GM21367 (cell line): ENCODE measurements around the gene TTLL9.
"Not testable (repeated sequence)": the region's sequence is repeated elsewhere in the genome, so short reads cannot be mapped to it uniquely, and the experiment has no call there.

ENCODE experiments used
- ATAC-seq: cut with Tn5 transposase; IDR thresholded peaks from one replicate; pipeline ENCODE4 v1.9.1; 2021; ENCODE audit not compliant: unreplicated experiment

Gene TTLL9

DNA sequence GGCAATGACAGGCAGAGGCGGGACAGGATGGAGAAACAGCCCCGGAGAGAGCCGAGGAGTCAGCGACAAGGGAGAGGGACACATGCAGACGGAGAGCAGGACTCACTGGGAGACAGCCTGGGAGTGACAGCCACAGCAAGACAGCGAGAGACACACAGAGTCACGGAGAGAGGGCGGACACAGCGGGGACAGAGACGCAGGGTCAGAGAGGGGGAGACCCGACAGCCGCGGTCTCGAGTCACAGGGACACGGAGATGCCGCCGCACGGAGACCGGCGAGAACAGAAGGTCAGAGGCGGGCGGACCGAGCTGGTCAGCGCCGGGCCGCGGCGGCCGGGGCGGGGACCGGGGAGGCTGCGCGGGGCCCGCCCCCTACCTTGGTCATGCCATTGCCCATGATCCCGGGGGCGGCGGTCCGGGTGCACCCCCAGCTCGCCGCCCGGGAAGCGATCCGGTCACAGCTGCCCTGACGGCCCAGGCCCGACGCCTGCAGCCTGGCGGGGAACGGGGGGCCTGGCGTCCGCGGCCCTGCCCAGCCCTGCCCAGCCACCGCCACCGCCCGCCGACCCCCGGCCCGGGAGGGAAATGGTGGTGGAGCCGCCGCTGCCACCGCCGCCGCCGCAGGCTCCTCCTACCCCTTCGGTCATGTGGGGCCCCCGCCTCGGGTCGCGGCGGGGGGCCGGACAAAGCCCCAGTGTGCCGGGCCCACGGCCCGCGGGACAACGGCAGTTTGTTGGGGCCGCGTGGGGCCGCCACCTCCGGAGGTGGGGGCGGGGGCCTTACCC lies at the start of gene TTLL9, which contains the start of gene DUSP15:
Gene TTLL9 (plus strand): TSS at position 693 of the 784 bp plus-strand sequence. CDS start 493 bp downstream, outside the sequence.
Gene DUSP15 (minus strand): TSS at position 586 of the 784 bp plus-strand sequence. CDS start 190 bp downstream, at position 396.
- ATAC-seq, result no peak

DNA sequence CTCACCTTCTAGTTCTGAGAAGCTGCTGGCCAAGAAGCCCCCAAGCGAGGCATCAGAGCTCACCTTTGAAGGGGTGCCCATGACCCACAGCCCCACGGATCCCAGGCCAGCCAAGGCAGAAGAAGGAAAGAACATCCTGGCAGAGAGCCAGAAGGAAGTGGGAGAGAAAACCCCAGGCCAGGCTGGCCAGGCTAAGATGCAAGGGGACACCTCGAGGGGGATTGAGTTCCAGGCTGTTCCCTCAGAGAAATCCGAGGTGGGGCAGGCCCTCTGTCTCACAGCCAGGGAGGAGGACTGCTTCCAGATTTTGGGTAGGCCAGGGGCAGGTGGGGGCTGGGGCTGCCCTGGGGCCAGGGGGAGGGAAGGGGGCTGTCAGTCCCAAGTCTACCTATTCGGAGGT lies 49.0 kb upstream of the TTLL9 start:
- ATAC-seq, result no peak

DNA sequence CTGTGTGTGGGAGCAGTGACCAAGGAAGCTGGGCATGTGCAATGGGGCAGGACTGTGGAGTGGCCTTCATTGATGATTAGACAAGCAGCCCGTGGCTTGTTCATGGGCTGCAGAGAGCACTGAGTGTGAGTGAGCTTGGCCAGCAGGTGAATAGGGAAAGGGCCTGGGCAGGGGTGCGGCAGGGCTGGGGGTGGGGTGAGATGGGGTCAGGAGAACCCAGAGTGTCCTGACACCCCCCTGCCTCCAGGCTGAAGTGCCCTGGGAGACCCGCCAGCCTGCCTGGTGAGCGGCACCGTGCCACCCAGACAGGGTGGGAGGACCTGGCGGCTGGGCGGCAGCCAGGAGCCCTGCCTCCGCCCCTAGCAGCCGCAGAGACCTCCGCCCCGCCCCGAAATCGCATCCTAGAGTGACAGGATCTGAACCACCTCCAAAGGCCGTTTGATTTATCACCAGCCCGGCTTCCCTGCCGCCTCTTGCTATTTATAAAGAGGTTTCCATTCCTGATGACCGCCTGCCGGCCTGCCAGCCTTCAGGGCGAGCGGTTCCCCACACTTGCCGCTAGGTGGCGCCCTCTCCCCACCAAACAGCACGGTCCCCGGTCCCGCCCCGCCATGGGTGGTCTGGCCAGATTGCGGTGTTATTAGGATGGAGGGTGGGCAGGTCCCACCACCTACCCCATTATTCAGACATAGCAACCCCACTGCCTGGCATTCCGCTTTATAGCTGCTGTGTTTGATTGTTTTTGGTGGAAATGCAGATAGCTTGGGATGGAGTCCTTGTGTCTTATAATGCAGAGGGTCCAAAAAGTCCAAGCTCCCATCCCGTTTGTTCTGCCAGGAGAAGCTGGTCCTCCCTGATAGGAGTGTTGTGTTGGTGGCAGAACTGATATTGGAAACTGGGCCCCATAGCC lies 47.8 kb upstream of the TTLL9 start:
- ATAC-seq, result no peak

DNA sequence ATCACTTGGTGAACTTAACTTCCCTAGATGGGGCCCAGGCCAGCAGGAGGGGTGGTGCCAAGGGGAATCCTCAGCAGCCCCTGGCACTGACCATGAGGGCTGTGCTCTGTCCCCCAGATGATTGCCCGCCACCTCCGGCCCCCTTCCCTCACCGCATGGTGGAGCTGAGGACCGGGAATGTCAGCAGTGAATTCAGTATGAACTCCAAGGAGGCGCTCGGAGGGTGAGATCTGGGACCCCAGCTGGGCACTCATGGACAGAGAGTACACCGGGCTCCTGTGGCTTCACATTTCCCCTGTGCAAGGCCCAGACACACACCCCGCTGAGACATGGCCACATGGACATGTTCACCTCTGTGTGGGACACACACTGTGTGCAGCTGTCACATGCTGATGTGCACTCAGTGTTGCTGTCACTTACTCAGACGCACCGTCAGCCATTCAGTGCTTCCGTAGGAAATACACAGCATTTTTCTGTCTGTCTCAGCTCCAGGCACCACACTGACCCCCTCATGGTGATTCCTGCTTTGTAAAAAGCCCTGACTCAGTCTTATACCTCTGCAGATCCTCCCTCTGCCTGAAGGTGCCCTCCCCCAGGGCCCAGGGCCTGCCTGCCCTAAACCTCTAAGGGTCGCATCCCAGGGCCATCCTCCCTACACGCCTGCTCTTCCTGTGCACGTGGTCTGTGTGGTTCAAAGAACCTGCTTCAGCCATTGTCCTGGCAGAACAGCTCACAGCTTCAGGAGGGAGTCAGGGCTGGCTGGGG lies 46.9 kb upstream of the TTLL9 start:
- no peak for ATAC-seq

GRCh38 chr20:31824125-31824485 lies 46.3 kb upstream of the TTLL9 start:
- no peak for ATAC-seq

GRCh38 chr20:31824554-31825313 lies 45.7 kb upstream of the TTLL9 start:
- ATAC-seq, result no peak

DNA sequence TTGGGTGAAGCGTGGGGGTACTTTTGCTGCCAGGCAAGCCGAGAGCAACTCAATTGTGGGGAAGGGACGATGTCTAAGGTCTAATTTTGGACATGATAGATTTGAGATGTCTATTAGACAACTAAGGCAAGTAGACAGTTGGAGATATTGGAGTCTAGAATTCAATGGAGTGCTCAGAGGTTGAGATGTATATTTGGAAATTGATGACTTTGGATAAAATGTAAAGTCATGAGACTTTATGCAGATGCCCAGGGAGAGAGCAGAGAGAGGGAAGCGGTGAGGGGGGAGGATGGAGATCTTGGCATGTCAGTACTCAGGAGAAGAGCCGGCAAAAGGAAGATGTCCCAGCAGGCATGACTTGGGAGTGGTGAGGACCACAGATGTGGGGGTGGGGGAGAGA lies 44.4 kb upstream of the TTLL9 start:
- no peak for ATAC-seq

DNA sequence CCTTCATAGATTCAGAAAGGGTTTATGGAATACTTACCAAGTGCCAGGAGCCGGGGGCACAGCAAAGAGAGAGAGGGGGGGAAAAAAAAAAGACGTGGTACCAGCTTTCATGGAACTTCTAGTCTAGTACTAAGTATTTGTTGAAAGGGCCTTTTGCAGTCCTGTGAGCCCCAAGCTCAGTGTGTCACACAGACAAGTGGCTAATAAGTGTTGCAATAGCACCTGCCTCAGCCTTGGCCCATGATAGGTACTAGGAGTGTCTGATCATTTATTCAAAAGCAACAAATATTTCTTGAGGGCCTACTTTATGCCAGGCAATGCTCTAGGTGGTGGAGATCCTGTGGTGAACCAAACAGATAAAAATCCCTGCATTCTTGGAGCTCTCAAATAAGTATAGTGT lies 43.4 kb upstream of the TTLL9 start:
- no peak for ATAC-seq

DNA sequence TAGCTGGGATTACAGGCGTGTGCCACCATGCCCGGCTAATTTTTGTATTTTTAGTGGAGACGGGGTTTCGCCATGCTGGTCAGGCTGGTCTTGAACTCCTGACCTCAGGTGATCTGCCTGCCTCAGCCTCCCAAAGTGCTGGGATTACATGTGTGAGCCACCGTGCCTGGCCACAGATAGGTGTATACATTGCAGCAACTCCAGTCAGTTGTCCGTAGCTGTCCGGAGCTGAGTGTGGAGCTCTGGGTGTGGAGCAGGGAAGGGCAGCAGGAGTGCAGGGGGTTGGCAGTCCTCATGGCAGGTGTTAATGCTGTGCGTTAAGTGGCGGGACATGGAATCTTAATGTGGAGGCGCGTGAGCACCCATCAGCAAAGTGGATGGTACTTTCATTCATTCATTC lies 42.4 kb upstream of the TTLL9 start:
- ATAC-seq, result not testable (repeated sequence)

DNA sequence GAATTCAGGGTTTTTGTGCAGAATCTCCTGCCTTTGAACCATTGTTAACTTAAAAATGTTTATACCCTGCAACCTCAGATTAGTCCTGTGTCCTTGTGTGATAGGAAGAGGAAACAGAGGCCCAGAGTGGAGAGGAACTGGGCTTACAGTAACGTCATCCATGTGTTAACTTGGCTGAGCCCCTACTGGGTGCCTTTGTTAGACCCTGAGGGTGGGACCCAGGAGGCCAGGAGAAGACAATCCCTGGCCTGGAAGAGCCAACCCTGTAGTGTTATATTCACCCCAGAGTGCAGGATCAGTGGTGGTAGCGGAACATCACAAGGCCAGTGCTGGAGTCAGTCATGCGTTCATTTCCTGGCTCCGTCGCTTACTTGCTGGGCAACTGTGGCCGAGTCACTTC lies 40.7 kb upstream of the TTLL9 start:
- ATAC-seq, result no peak

DNA sequence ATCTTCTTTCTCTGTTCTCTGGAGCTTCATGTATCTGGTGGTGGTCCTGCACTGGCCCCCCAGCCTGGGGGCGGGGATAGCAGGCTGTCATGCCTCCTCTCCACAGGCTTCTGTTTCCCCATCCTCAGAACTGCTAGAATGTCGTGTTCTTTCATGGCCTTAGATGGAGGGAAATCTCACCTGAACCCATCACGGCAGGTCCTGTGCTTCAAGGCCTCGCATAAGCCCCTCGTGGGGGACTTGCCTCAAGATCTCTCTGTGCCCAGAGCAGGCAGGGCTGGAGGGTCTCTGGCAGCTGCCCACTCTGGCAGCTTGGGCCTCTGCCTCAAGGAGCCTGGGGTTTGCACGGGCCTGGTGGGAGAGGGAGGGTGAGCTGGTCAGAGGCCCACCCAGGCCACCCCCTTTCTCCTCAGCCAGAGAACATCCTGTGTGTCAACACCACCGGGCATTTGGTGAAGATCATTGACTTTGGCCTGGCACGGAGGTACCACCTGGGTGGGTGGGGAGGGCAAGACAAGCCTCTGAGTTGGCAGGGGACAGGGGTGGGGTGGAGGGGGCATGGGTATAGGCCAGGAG lies 39.9 kb upstream of the TTLL9 start:
- no peak for ATAC-seq

DNA sequence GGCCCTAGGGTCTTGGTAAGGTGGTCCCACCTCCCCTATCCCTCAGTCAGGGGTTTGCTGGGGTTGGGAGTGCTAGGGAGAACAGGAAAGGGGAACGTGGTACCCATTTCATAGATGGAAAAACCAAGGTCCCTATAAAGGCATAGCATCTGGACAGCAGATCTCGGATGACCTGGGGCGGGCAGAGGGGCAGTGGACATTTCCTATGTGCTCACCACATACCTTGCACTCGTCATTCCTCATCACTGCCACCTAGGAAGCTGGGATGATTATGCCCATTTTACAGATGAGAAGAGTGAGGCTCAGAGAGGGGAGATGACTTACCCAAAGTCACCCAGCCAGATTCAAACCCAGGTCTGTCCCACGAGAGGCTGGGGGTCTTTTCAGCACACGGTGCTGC lies 39.2 kb upstream of the TTLL9 start:
- ATAC-seq, result no peak

DNA sequence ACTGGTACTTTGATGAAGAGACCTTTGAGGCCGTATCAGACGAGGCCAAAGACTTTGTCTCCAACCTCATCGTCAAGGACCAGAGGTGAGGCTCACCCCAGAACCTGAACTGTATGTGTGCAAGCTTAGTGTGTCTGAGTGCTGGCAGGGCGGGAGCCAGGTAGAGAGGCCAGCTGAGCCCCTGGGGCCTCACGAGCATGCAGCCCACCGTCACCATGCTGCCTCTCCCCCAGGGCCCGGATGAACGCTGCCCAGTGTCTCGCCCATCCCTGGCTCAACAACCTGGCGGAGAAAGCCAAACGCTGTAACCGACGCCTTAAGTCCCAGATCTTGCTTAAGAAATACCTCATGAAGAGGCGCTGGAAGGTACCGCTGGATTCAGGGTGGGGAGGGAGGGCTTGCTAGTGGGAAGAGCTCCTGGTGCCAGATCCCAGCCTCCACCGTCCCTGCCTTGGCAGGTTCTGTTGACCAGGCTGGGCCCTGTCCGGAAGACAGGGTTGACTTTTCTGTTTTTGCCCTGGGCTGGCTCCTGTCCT lies 38.6 kb upstream of the TTLL9 start:
- ATAC-seq, result no peak

DNA sequence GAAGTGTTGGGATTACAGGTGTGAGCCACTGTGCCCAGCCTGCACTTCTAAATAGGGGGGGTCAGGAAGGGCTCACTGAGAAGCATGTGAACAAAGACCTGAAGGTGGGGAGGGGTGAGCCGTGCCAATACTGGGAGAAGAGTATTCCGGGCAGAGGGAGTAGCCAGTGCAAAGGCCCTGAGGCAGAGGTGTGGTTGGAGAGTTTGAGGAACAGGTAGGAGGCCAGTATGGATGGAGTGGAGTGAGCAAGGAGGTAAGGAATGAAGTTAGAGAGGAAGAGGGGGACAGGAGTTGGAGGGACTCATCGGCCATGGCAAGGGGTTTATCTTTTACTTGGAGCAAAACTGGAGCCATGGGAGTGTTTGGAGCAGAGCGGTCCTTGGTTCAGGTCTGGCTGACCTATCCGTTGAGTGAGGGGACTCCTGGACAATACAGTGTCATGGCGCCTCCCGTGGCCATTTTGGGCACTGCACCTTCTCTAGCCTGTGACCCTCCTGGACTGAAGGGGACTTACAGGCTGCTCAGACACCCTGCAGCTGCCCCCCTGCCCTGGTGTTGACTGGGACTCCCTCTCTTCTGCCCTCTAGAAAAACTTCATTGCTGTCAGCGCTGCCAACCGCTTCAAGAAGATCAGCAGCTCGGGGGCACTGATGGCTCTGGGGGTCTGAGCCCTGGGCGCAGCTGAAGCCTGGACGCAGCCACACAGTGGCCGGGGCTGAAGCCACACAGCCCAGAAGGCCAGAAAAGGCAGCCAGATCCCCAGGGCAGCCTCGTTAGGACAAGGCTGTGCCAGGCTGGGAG lies 37.1 kb upstream of the TTLL9 start:
- no peak for ATAC-seq

- ATAC-seq, result no peak
These were observed 36.4 kb upstream of the TTLL9 start for GRCh38 chr20:31833931-31834521.

DNA sequence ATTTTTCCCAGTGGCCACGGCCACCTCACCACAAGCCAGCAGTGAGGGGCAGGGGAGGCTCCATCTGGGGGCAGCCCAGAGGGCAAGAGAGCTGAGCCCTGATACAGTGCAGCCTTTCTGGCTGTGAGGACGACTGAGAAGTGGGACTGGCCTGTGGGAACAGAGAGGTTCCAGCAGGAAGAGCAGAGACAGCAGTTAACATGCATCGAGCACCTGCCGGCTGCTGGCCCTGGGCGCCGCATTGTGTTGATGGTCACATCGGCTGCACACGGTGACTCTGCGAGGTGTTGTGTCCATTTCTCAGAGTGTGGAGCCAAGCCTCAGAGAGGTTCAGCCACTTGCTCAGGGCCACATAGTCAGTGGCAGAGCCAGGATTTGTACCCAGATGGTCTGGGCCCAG lies 34.9 kb upstream of the TTLL9 start:
- ATAC-seq, result no peak

DNA sequence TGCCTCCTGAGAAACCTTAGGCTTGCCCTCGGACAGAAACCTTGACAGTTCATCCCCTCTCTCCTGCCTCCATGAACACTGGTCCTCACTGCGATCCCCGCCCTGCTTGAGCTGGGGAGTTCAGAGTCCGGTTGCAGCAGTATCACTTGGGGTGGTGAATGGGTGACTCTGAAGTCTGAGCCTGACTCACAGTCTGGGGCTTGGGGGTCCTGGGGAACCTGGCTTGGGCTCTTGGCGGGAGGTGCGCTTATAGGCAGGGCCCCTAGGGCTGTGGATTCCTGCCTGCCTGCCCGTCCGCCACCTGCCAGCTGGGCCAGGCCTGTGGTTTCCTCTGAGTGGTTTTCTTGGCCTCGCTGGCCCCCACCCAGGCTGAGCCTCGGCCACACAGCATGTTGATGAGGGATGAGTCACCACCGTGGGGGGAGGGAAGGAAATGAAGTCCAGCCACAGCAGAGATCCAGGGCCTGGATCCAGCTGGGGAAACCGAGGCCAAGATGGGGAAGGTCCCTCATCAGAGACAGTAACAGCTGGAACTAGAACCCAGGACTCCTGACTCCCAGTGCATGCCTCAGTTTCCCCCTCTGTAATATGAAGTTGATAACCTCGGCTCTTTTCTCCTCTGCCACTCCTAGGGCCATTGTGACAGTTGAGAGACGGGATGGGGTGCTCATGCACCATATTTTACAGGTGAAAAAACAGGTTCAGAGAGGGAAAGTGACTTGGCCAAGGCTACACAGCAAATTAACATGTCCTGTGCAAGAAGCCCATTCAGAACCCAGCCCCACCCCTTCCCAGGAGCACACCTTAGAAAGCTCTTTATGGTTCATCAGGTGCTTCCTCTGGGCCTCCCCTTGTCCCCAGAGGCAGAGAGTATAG lies 34.2 kb upstream of the TTLL9 start:
- ATAC-seq, result no peak
